HepG2 (cell line): Measurements from ENCODE around the gene ANTXR1. TPM values are rescaled to one million over a fixed set of nuclear protein-coding genes. Genes with fewer than 3 reads are reported as not detected.

Experiments
- ASH2L ChIP-seq: fragments of 300-600, 200-600 bp; sonication (generic); IDR thresholded peaks from 2 replicates; pipeline ENCODE4 v1.7.0; 2017; ENCODE audit warnings: low read depth, mild to moderate bottlenecking, moderate library complexity, mixed read lengths, low read length; ENCODE audit not compliant: insufficient read length
- ERF ChIP-seq: IDR thresholded peaks from 2 replicates; pipeline ENCODE4 v1.6.1; 2018; ENCODE audit warnings: missing biosample characterization, missing genetic modification reagents
- FOXK2 ChIP-seq: fragments of 450-650 bp; IDR thresholded peaks from 2 replicates; pipeline ENCODE4 v1.6.1; 2016
- HCFC1 ChIP-seq: fragments of 150-350 bp; IDR thresholded peaks from 2 replicates; pipeline ENCODE4 v1.6.1; 2014; ENCODE audit warnings: low read depth, low read length
- HMGXB4 ChIP-seq, 2 experiments: sonication (generic) in 1 of 2; formaldehyde crosslinking in 1 of 2; IDR thresholded peaks; 2 replicates each; pipeline versions ENCODE4 v1.4.0 to v1.6.1; 2018 to 2020; ENCODE audit warnings: missing genetic modification reagents in 2 of 2, borderline replicate concordance in 1 of 2, low read depth in 1 of 2, mild to moderate bottlenecking in 1 of 2, missing biosample characterization in 1 of 2
- IRX3 ChIP-seq: sonication (generic); formaldehyde crosslinking; IDR thresholded peaks from 2 replicates; pipeline ENCODE4 v1.8.1; 2023; ENCODE audit warnings: mild to moderate bottlenecking, low read depth, missing genetic modification reagents, borderline replicate concordance
- JDP2 ChIP-seq: sonication (generic); formaldehyde crosslinking; IDR thresholded peaks from 2 replicates; pipeline ENCODE4 v1.8.1; 2022; ENCODE audit warnings: missing genetic modification reagents, borderline replicate concordance
- MAFG ChIP-seq: sonication (generic); formaldehyde crosslinking; IDR thresholded peaks from 2 replicates; pipeline ENCODE4 v1.5.1; 2020; ENCODE audit warnings: mild to moderate bottlenecking, missing genetic modification reagents
- MAX ChIP-seq: IDR thresholded peaks from 2 replicates; pipeline ENCODE4 v1.6.1; 2012; ENCODE audit warnings: inconsistent platforms
- RBFOX2 ChIP-seq: fragments of 200-400 bp; formaldehyde crosslinking; IDR thresholded peaks from 2 replicates; pipeline ENCODE4 v1.6.1; 2017; ENCODE audit warnings: low read depth, mild to moderate bottlenecking, low read length
- RELA ChIP-seq: sonication (generic); formaldehyde crosslinking; IDR thresholded peaks from 2 replicates; pipeline ENCODE4 v1.4.0; 2020; ENCODE audit warnings: missing genetic modification reagents
- SSRP1 ChIP-seq: IDR thresholded peaks from 2 replicates; pipeline ENCODE4 v1.6.1; 2016; ENCODE audit warnings: control low read depth
- TFAP4 ChIP-seq: sonication (generic); IDR thresholded peaks from 2 replicates; pipeline ENCODE4 v1.6.1; 2016; ENCODE audit warnings: low read depth, borderline replicate concordance
- ZNF280B ChIP-seq: sonication (generic); formaldehyde crosslinking; IDR thresholded peaks from 2 replicates; pipeline ENCODE4 v1.5.0; 2020; ENCODE audit warnings: missing genetic modification reagents, mild to moderate bottlenecking, borderline replicate concordance
- ZNF407 ChIP-seq: sonication (generic); formaldehyde crosslinking; IDR thresholded peaks from one replicate; pipeline ENCODE4 v1.5.1; 2020; ENCODE audit warnings: mild to moderate bottlenecking, missing genetic modification reagents; ENCODE audit errors: not compliant biosample characterization
- ZNF816 ChIP-seq: sonication (generic); formaldehyde crosslinking; IDR thresholded peaks from 2 replicates; pipeline ENCODE4 v1.8.0; 2022; ENCODE audit warnings: missing genetic modification reagents, mild to moderate bottlenecking, borderline replicate concordance
- polyA plus RNA-seq, 8 experiments: library from polyadenylated mRNA; depleted of rRNA in 3 of 8; stranded (reverse) in 7 of 8; unstranded in 1 of 8; fragments of >200 nt; fragmentation: Illumina TruSeq in 4 of 8; extraction: Trizol in 4 of 8; gene quantifications; 2 replicates each; pipeline versions ENCODE4 v1.2.1 to v1.2.3, GENCODE V29; 2011 to 2016; ENCODE audit warnings: low read depth in 4 of 8, missing spikeins in 1 of 8, mixed read lengths in 1 of 8; ENCODE audit not compliant: insufficient read depth in 1 of 8
- total RNA-seq, 5 experiments: library from RNA; depleted of rRNA; stranded (reverse); fragments of >200 nt; fragmentation: Illumina TruSeq; extraction: Trizol; gene quantifications; 2 replicates each; pipeline ENCODE4 v1.2.3, GENCODE V29; 2016; ENCODE audit warnings: low read depth in 1 of 5

ANTXR1 gene
- total and polyA plus RNA-seq, 2 of the 13 experiments (the other 11 are each of a cell fraction or from before 2014, with no cell fraction given): 4.5 to 12.7 TPM

- 0 out of 2 replicates have a peak, but pooled peaks have one; percentile 61 for TF ChIP-seq SSRP1 (CRISPR knock-in tag)
- peak; percentile 22 for TF ChIP-seq ASH2L
- TF ChIP-seq HMGXB4 (CRISPR knock-in tag; IDR thresholded peaks at IDR 0.05; ENCODE audit: borderline replicate concordance in 1 of 2, low read depth in 1 of 2): peak in 1 of 2 experiments; percentile 31; a peak in 1 of 4 replicates
- TF ChIP-seq ZNF407: no peak
- no peak for TF ChIP-seq ZNF280B (CRISPR knock-in tag)
- no peak for TF ChIP-seq RELA (CRISPR knock-in tag)
- TF ChIP-seq ZNF816 (CRISPR knock-in tag): no peak
- no peak for TF ChIP-seq TFAP4
- no peak for TF ChIP-seq MAFG
- no peak for TF ChIP-seq RBFOX2
- TF ChIP-seq IRX3 (CRISPR knock-in tag): no peak
- no peak for TF ChIP-seq HCFC1
- 0 out of 2 replicates have a peak, but pooled peaks have one; percentile 39 for TF ChIP-seq ERF
- TF ChIP-seq FOXK2: no peak
- TF ChIP-seq MAX: no peak
- no peak for TF ChIP-seq JDP2
Observed at GRCh38 chr2:69026026-69026425, 13.0 kb downstream of the ANTXR1 start (continued).
